Measurements from ENCODE around the gene FAM120A.

- TF ChIP-seq EZH2 (IDR thresholded peaks at IDR 0.05; ENCODE audit: low read length, unreplicated experiment) (no peak), CTCF (conservative IDR thresholded peaks at IDR 0.05; ENCODE audit: low read depth, low read length) (no peak)
These were observed 3.8 kb upstream of the FAM120A start for GRCh38 chr9:93447655-93448054.

Measured in PC-3 (cell line).